HL-60/S4 treated with retinoic acid at 250 ng/mL for 4 days and 3 days (cell line): Measurements from ENCODE around the gene APPBP2.
"Not testable (repeated sequence)": the region's sequence is repeated elsewhere in the genome, so short reads cannot be mapped to it uniquely, and the experiment has no call there.

Source experiments
- in situ Hi-C: fragments of 300-500 bp; cut with MboI; formaldehyde crosslinking; loops from 2 replicates; pipeline ENCODE4 v1.7.0; 2022; ENCODE audit warnings: low sequenced_read_pairs

APPBP2 gene

GRCh38 chr17:60535382-60536279 is 9.6 kb upstream of the APPBP2 start:
- in situ Hi-C loops: no loop called here

- in situ Hi-C loops: no loop called here
These were observed 8.6 kb upstream of the APPBP2 start for GRCh38 chr17:60534613-60535157.

DNA sequence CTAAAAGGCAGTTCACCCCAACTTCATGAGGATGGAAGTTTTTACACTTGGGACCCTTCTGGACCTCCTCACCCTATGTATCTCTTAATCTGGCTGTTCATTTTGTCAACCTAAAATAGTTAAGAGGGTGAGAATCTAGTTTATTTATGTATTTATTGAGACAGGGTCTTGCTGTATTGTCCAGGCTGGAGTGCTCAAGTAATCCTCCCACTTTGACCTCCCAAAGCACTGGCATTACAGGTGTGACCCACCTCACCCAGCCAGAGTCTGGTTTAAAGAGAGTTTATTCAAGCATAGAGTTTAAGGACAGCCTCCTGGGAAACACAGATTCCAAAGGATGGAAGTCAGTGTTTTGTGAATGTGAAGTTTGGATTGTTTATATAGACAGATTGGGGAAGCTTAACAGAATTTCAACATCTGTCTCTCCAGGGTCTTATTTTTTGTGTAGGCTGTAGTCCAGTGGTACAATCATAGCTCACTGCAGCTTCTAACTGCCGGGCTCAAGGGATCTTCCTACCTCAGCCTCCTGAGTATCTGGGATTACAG is 8.0 kb upstream of the APPBP2 start:
- in situ Hi-C loops: no loop called here

GRCh38 chr17:60529806-60530205 is 3.8 kb upstream of the APPBP2 start:
- in situ Hi-C loops: no loop called here

DNA sequence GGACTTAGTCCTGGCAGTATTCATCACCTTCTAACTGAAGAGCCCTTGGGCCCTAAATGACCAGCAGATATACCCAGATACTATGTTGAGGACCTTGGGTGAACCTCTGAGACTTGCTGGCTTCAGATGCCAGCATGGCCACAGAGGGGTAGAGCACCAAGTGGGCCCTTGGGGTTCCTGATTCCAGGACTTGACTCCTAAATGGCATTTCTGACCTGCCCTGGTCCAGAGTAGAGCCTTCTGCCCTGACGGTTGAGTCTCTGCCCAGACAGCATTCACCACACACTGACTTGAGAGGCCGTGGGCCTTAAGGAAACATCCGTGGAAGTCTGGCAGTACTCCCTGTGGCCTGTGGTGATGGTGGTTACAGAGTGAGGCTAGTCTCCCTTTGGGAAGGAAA is 2.8 kb upstream of the APPBP2 start:
- in situ Hi-C loops: no loop called here

- in situ Hi-C loops: no loop called here
These were observed 1.7 kb upstream of the APPBP2 start for GRCh38 chr17:60527701-60528100.

DNA sequence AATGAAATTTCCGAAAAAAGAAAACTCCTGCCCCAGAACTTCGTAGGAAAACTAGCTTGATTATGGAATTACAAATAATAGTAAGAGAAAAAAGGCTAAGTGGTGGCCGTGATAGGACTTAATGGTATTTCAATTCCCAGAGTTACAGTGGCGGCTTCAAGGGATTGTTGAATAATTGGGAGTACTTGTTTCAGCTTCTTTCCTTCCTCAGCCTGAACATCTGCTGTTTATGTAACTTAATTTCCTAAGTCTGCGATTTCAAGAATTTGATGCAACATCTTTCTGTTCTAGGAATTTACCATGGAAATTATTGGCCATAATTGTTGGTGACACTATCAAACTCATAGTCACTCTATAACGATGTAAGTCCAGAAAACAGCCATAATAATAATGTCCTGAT is 684 bp upstream of the APPBP2 start:
- in situ Hi-C loops: no loop called here

DNA sequence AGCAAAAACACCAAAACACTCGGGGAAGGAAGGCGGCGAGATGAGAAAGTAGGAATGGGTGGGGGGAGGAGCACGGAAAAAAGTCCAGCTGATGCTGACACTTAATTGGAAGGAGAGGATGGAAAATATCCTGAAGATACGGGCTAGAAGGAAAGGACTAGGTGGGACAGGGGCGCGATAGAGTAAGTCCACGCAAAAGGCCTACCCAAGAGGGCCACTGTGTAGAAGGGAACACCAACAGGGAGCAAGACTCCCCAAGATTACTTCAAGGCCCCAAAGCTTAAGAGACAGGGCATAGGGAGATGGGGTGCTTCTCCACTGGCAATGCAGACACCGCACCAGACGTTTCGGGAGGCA is 736 bp downstream of the APPBP2 start:
- in situ Hi-C loops: no loop called here

GRCh38 chr17:60524463-60525327 is 1.3 kb downstream of the APPBP2 start:
- in situ Hi-C loops: no loop called here

DNA sequence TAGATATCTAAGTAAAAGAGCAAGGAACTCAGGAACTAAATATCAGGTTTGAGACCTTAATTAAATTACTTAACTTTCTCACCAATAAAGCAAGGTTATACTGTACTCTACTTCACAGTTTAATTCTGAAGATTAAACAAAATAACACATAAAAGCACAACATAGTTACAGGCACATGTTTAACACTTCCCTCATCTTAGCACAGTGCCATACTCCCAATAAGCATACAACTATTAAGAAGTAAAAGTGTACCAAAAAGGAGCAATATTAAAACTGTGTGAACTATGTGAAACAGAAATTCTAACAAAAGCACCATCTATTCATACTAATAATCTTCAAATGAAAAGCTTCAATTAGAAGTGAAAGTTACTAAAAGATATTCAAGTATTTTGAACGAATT is 2.2 kb downstream of the APPBP2 start:
- in situ Hi-C loops: no loop called here

DNA sequence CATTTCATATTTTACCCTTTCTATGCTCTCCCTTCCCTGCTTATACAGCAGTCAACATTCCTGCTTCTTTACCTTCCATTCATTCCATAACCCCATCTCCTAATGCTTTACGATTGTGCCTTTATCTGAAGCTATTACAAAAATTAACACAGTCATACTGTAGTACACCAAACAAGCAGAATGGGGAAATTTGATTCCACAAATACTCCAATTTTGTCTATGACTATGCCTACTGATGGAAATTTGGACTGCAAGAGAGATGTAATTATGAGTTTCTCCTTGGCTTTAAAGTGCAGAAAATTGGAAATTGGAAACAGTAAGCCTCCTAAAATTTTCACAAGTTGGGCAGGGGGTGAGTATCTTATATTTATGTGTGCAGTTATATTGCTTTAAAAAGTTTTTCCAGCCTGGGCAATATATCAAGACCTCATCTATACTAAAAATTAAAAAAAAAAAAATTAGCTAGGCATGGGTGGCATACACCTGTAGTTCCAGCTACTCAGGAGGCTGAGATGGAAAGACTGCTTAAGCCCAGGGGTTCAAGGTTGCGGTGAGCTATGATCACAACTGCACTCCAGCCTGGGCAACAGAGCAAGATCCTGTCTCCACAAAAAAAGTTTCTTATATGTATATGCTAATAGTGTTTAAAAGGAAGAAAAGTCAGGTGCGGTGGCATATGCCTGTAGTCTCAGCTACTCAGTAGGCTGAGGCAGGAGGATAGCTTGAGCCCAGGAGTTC is 3.0 kb downstream of the APPBP2 start:
- in situ Hi-C loops: no loop called here

DNA sequence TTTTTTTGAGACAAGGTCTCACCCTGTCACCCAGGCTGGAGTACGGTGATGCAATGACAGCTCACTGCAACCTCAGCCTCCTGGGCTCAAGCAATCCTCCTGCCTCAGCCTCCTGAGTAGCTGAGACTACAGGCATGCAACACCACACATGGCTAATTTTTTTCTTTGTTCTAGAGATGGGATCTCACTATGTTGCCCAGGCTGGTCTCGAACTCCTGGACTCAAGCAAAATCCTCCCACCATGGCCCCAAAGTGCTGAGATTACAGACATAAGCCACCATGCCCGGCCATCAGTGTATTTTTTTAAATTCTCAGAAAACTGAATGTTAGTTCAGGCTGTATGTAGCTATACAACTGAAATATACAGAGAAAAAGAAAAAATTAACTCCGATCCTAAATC is 6.2 kb downstream of the APPBP2 start:
- in situ Hi-C loops: no loop called here

GRCh38 chr17:60515683-60516082 is 10.4 kb downstream of the APPBP2 start:
- in situ Hi-C loops: not testable (repeated sequence)

GRCh38 chr17:60515199-60515598 is 10.8 kb downstream of the APPBP2 start:
- in situ Hi-C loops: not testable (repeated sequence)

- in situ Hi-C loops: no loop called here
These were observed 11.5 kb downstream of the APPBP2 start for GRCh38 chr17:60514500-60514899.

DNA sequence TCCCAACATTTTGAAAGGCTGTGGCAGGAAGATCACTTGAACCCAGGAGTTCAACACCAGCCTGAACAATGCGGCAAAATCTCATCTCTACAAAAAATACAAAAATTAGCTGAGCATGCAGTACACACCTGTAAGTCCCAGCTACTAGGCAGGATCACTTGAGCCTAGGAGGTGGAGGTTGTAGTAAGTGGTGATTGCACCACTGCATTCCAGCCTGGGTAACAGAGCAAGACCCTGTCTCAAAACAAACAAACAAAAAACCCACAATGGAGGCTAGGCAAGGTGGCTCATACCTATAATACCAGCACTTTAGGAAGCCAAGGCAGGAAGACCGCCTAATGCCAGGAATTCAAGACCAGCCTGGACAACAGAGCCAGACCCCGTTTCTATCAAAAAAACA is 12.0 kb downstream of the APPBP2 start:
- in situ Hi-C loops: no loop called here

- in situ Hi-C loops: no loop called here
These were observed 13.0 kb downstream of the APPBP2 start for GRCh38 chr17:60513014-60513413.

DNA sequence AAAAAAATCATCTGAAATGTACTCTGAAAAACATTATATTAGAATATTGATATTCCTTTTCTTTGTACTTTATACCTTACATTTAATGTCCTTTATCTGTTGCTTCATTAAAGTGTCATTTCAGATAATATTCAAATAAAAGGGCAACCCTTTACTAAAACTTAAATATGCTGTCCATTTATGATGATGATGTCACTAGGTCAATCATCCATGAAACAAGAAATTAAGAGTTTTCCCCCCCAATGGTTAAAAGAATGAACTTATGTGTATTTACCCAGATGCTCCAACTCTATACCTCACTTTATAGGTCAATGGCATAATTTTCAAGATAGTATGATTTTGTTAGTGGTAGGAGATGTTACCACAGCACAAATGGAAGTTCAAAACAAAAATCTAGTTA is 15.3 kb downstream of the APPBP2 start:
- in situ Hi-C loops: no loop called here

GRCh38 chr17:60510031-60510430 is 16.0 kb downstream of the APPBP2 start:
- in situ Hi-C loops: no loop called here

DNA sequence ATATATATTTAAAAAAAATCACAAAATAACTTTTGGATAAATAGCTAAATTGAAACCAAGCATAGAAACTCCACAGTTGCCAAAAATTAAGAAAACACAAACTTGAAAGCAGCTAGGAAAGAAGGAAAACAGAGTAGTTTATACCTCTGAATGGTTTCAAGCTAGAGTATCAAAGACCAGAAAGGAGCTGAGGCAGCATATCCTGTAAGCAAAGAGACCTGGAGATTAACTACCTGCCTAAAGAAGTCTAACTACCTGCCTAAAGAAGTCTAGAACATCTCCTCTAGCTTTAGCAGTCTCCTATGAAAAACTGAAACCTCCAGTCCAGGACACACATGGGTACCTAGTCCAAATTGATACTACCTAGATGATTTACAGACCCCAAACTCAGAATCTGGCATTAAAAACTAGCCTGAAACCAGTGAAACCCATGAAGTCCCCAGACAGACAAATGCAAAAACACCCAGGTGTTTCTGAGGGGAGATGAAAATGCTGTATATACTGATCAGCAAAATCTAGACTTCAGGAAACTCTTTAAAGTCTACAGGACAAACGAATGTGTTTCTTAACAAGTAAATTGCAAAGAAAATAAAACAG is 17.6 kb downstream of the APPBP2 start:
- in situ Hi-C loops: no loop called here
